ENCODE data around the gene CRTAP. TPM values are rescaled to one million over a fixed set of nuclear protein-coding genes. Genes with fewer than 3 reads are reported as not detected.

CRTAP gene
- total and polyA plus RNA-seq, 2 of the 13 experiments (the other 11 are each of a cell fraction or from before 2014, with no cell fraction given), result 54.2 to 119 TPM

DNA sequence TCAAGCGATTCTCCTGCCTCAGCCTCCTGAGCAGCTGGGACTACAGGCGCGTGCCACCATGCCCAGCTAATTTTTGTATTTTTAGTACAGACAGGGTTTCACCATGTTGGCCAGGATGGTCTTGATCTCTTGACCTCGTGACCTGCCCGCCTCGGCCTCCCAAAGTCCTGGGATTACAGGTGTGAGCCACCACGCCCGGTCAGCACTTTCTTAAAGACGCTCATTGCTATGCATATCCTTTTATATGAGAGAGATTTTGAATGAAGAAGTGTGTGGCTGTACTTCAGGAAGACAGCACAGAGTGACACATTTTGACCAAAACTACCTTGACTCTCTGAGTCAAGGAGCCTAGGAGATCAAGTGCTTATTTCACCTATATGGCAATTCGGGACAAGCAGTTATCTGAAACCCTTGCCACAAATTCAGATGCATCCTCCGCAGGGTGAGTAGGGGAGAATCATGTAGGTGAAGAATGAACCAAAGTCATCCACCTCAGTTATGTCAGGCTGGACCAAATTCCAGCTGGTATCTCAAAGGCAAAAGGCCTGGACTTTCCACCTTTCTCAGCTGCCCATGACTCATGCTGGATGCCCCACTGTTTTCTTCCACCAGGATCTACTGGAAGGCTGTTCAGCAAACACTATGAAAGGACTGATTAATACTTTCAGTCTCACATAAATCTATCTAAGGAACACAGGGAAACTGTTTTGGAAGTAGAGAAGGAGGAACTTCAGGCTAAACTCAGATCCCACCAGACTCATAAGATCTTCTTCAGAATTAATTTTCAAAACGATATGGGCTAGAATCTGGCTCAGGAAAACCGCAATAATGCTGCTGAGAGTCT, 72.9 kb downstream of the CRTAP start (continued):
- TF ChIP-seq ZNF704 (CRISPR knock-in tag; IDR thresholded peaks at IDR 0.05; ENCODE audit: borderline replicate concordance) (no peak), ZNF432 (CRISPR knock-in tag; IDR thresholded peaks at IDR 0.05; ENCODE audit: borderline replicate concordance) (no peak), RBM22 (optimal IDR thresholded peaks at IDR 0.05; ENCODE audit: low read length) (no peak), EED (CRISPR knock-in tag; IDR thresholded peaks at IDR 0.05) (no peak), EP300 (IDR thresholded peaks at IDR 0.05; ENCODE audit: low read depth in 2 of 2, low read length in 2 of 2) (peak; percentile 27 to 57; a peak in 2 of 4 replicates), EP300 (CRISPR knock-in tag; IDR thresholded peaks at IDR 0.05; ENCODE audit: borderline replicate concordance) (no peak; the same call in 1 of the 2 replicates), KDM4B (CRISPR knock-in tag; IDR thresholded peaks at IDR 0.05) (no peak), REXO4 (CRISPR knock-in tag; IDR thresholded peaks at IDR 0.05; ENCODE audit: borderline replicate concordance) (no peak), ZFP62 (CRISPR knock-in tag; IDR thresholded peaks at IDR 0.05) (no peak), PRDM4 (CRISPR knock-in tag; IDR thresholded peaks at IDR 0.05; ENCODE audit: borderline replicate concordance) (no peak), ZNF256 (CRISPR knock-in tag; conservative IDR thresholded peaks at IDR 0.05) (no peak)
- TF ChIP-seq, protein P1, sequence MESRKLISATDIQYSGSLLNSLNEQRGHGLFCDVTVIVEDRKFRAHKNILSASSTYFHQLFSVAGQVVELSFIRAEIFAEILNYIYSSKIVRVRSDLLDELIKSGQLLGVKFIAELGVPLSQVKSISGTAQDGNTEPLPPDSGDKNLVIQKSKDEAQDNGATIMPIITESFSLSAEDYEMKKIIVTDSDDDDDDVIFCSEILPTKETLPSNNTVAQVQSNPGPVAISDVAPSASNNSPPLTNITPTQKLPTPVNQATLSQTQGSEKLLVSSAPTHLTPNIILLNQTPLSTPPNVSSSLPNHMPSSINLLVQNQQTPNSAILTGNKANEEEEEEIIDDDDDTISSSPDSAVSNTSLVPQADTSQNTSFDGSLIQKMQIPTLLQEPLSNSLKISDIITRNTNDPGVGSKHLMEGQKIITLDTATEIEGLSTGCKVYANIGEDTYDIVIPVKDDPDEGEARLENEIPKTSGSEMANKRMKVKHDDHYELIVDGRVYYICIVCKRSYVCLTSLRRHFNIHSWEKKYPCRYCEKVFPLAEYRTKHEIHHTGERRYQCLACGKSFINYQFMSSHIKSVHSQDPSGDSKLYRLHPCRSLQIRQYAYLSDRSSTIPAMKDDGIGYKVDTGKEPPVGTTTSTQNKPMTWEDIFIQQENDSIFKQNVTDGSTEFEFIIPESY (CRISPR knock-in tag; IDR thresholded peaks at IDR 0.05), result no peak
- TF ChIP-seq, protein P2, sequence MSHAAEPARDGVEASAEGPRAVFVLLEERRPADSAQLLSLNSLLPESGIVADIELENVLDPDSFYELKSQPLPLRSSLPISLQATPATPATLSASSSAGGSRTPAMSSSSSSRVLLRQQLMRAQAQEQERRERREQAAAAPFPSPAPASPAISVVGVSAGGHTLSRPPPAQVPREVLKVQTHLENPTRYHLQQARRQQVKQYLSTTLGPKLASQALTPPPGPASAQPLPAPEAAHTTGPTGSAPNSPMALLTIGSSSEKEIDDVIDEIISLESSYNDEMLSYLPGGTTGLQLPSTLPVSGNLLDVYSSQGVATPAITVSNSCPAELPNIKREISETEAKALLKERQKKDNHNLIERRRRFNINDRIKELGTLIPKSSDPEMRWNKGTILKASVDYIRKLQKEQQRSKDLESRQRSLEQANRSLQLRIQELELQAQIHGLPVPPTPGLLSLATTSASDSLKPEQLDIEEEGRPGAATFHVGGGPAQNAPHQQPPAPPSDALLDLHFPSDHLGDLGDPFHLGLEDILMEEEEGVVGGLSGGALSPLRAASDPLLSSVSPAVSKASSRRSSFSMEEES (CRISPR knock-in tag; IDR thresholded peaks at IDR 0.05), result peak; percentile 91
- TF ChIP-seq, protein P3, sequence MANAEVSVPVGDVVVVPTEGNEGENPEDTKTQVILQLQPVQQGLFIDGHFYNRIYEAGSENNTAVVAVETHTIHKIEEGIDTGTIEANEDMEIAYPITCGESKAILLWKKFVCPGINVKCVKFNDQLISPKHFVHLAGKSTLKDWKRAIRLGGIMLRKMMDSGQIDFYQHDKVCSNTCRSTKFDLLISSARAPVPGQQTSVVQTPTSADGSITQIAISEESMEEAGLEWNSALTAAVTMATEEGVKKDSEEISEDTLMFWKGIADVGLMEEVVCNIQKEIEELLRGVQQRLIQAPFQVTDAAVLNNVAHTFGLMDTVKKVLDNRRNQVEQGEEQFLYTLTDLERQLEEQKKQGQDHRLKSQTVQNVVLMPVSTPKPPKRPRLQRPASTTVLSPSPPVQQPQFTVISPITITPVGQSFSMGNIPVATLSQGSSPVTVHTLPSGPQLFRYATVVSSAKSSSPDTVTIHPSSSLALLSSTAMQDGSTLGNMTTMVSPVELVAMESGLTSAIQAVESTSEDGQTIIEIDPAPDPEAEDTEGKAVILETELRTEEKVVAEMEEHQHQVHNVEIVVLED (CRISPR knock-in tag; IDR thresholded peaks at IDR 0.05; ENCODE audit: borderline replicate concordance), result no peak
- TF ChIP-seq, protein P4, sequence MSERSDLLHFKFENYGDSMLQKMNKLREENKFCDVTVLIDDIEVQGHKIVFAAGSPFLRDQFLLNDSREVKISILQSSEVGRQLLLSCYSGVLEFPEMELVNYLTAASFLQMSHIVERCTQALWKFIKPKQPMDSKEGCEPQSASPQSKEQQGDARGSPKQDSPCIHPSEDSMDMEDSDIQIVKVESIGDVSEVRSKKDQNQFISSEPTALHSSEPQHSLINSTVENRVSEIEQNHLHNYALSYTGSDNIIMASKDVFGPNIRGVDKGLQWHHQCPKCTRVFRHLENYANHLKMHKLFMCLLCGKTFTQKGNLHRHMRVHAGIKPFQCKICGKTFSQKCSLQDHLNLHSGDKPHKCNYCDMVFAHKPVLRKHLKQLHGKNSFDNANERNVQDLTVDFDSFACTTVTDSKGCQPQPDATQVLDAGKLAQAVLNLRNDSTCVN (CRISPR knock-in tag; IDR thresholded peaks at IDR 0.05; ENCODE audit: borderline replicate concordance), result no peak; the same call in 1 of the 2 replicates

All from HepG2 (cell line).